Cardiac fibroblast (primary cell): ENCODE measurements around the gene THSD7B.

Source experiments
- DNase-seq, 2 donors: peaks; one replicate each; pipeline versions ENCODE4 v3.0.0 to v3.0.0-alpha.2; 2010; ENCODE audit warnings: low read depth in 2 of 2
- H3K4me3 ChIP-seq, 2 donors: replicated peaks in 1 of 2; 1 replicate in 1 of 2; 2 replicates in 1 of 2; pipeline ENCODE4 v1.5.1; 2011; ENCODE audit warnings: low read depth in 2 of 2, low read length in 2 of 2, mild to moderate bottlenecking in 2 of 2, moderate library complexity in 1 of 2
- TF ChIP-seq, protein P1 (sequence below): IDR thresholded peaks from one replicate; pipeline ENCODE4 v1.5.1; 2011; ENCODE audit warnings: low read depth, mild to moderate bottlenecking, low read length, inconsistent platforms

THSD7B gene

GRCh38 chr2:137187216-137187615 lies 421.9 kb downstream of the THSD7B start:
- no peak overlapping the region for H3K4me3 ChIP-seq
- TF ChIP-seq, protein P1, sequence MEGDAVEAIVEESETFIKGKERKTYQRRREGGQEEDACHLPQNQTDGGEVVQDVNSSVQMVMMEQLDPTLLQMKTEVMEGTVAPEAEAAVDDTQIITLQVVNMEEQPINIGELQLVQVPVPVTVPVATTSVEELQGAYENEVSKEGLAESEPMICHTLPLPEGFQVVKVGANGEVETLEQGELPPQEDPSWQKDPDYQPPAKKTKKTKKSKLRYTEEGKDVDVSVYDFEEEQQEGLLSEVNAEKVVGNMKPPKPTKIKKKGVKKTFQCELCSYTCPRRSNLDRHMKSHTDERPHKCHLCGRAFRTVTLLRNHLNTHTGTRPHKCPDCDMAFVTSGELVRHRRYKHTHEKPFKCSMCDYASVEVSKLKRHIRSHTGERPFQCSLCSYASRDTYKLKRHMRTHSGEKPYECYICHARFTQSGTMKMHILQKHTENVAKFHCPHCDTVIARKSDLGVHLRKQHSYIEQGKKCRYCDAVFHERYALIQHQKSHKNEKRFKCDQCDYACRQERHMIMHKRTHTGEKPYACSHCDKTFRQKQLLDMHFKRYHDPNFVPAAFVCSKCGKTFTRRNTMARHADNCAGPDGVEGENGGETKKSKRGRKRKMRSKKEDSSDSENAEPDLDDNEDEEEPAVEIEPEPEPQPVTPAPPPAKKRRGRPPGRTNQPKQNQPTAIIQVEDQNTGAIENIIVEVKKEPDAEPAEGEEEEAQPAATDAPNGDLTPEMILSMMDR, result no peak
- no peak for DNase-seq

DNA sequence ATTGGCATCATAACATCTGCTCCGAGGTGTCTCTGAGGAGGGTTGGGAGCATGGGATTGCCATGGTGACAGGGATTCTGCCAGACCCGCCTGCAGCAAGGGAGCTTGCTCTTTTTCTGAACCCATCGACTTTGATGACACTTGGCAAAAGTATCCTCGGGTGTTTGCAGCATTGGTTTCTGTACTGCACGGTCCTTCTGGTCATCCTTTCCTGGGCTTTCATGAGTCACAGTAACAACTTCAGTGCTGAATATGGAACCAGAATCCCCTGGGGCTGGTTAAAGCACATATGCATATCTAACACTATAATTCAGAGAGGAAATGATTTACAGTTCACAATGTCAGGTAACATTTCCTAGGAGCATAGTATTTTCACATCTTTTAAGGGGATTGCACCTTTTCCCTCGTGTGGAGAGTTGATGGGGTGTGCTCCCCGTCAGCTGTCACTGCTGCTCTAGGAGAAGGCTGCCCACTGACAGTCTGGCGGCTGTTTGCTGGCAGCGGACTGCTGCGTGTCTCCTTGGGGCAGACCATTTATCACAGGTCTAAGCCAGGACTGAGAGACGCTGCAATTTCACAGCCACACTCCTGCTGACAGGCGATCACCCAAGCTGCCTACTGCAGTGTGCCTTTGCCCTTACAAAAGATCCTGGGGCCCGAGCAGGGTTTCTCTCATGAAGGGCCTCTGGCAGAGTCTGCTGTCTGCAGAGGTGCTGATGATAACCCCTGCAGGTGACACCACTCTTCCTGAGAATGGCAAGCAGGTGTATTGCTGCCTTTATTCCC lies 425.3 kb downstream of the THSD7B start:
- DNase-seq, result peak in 1 of 2 donors; percentile 64

DNA sequence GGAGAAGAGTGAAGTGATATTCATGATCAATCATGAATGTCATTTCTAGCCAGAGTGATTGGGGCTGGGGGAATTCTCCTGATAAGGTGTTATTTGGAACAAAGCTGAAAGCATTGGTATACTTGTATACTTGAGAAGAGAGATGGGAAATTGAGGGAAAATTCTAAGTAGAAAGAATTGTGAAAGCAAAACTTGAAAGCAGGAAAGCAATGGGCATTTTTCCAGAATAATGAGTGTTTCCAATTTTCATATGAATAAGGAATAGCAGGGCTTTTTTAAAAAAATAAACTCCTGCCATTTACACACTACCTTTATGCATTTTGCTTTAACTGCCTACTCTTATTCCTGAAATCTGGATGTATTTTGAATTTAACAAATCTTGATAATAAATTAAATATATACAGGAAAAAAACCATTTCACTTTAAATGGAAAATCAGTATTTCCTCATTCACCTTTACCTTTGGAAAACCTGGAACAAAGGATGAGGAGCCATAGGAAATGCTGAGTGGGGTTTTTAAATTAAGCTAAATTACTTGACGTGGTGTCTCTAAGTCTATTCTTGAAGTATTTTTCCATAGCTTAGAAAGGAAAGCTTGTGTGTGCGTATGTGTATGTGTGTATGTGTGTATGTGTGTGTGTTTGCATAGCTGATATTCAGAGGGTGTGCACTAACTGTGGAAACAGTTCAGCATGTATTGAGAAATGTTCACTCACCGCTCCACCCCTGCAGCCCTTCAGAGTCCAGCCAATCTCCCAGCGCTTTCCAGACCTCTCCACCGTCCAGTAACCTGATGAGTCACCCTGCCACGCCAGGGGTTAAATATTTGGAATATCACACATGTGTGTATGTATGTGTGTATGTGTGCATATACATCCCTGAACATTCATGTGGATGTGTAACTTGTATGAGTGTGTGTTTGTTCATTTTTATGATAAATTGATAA lies 427.3 kb downstream of the THSD7B start:
- TF ChIP-seq, protein P1, result no peak
- H3K4me3 ChIP-seq, result no peak overlapping the region
- DNase-seq, result peak; percentile 15 to 87

More for the DNA sequence above, 425.3 kb downstream of the THSD7B start:
- TF ChIP-seq, protein P1, result no peak
- no peak overlapping the region for H3K4me3 ChIP-seq

GRCh38 chr2:137193401-137193800 lies 428.1 kb downstream of the THSD7B start:
- TF ChIP-seq, protein P1, result no peak
- DNase-seq, result no peak

DNA sequence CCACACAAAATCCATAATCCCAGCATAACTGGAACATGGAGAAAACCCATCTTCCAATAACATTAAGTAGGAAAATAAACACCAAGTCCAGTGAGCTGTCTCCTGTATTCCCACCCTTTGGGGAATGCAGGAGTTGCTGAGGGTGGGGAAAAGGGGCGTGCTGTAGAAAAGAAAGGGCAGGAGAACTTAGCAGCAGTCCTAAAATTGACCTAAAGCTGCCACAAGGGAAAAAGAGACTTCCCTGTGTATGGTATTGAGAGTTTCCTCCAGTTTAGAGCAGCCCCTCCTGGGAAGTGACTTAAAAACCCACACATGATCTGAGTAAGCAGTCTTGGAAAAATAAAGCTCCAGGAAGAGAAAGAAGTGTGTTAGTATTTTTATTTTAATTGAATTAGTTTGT lies 428.8 kb downstream of the THSD7B start:
- H3K4me3 ChIP-seq, result no peak overlapping the region
- TF ChIP-seq, protein P1, result no peak
- no peak for DNase-seq

More at GRCh38 chr2:137193401-137193800, 428.1 kb downstream of the THSD7B start:
- no peak overlapping the region for H3K4me3 ChIP-seq

DNA sequence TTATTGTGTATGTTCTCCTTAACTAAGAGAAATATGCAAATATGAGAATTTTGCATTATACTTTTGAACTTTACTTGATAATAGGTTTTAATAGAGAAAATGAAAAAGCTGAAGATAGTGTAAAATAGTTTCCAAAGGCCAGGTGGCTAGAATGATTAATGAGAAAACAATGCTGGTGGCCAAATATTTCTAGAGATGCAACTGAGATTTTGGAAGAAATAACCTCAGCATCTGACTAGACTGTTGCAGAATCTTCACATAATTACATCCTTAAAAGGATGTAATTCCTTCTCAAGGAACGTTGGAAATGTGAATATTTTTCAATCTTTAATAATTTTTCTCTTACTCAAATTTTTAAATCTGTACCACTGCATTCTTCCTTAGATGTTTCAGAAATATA lies 434.4 kb downstream of the THSD7B start:
- H3K4me3 ChIP-seq, result no peak overlapping the region
- no peak for DNase-seq
- TF ChIP-seq, protein P1, result no peak
